ENCODE results near the gene MAT2B.

MAT2B gene

GRCh38 chr5:163505368-163506094 is at the start of gene MAT2B:
MAT2B (plus strand) TSS chr5:163505619; CDS start chr5:163505687, 68 bp downstream.
- peak; percentile 96 for DNase-seq (ENCODE audit: low spot score)

GRCh38 chr5:163456029-163456589 is 49.3 kb upstream of the MAT2B start:
- no peak for DNase-seq (ENCODE audit: low spot score)

GRCh38 chr5:163456840-163457239 is 48.6 kb upstream of the MAT2B start:
- peak; percentile 64 for DNase-seq (ENCODE audit: low spot score)

- DNase-seq (ENCODE audit: low spot score), result no peak
These were observed 46.5 kb upstream of the MAT2B start for GRCh38 chr5:163458778-163459385.

GRCh38 chr5:163459462-163459818 is 46.0 kb upstream of the MAT2B start:
- no peak for DNase-seq (ENCODE audit: low spot score)

GRCh38 chr5:163459819-163460561 is 45.4 kb upstream of the MAT2B start, which contains the start of gene NUDCD2:
NUDCD2 (minus strand) TSS chr5:163460102; CDS start chr5:163460050, 52 bp downstream.
- DNase-seq (ENCODE audit: low spot score), result peak; percentile 98

GRCh38 chr5:163460562-163461171 is 44.8 kb upstream of the MAT2B start, which contains the start of gene HMMR:
HMMR (plus strand) TSS chr5:163460632; CDS start chr5:163460693, 61 bp downstream.
- no peak for DNase-seq (ENCODE audit: low spot score)

GRCh38 chr5:163463063-163463435 is 42.4 kb upstream of the MAT2B start:
- no peak for DNase-seq (ENCODE audit: low spot score)

GRCh38 chr5:163467682-163468081 is 37.7 kb upstream of the MAT2B start:
- no peak for DNase-seq (ENCODE audit: low spot score)

GRCh38 chr5:163473635-163474243 is 31.7 kb upstream of the MAT2B start:
- no peak for DNase-seq (ENCODE audit: low spot score)

- DNase-seq (ENCODE audit: low spot score), result no peak
These were observed 30.0 kb upstream of the MAT2B start for GRCh38 chr5:163475411-163475810.

GRCh38 chr5:163478126-163478981 is 27.1 kb upstream of the MAT2B start:
- no peak for DNase-seq (ENCODE audit: low spot score)

GRCh38 chr5:163478982-163479271 is 26.5 kb upstream of the MAT2B start:
- DNase-seq (ENCODE audit: low spot score), result no peak

- no peak for DNase-seq (ENCODE audit: low spot score)
These were observed 16.2 kb upstream of the MAT2B start for GRCh38 chr5:163489055-163489744.

GRCh38 chr5:163489745-163490075 is 15.7 kb upstream of the MAT2B start:
- DNase-seq (ENCODE audit: low spot score), result no peak

- no peak for DNase-seq (ENCODE audit: low spot score)
These were observed 9.1 kb upstream of the MAT2B start for GRCh38 chr5:163496286-163496685.

GRCh38 chr5:163497315-163497714 is 8.1 kb upstream of the MAT2B start:
- no peak for DNase-seq (ENCODE audit: low spot score)

- no peak for DNase-seq (ENCODE audit: low spot score)
These were observed 6.5 kb upstream of the MAT2B start for GRCh38 chr5:163498886-163499285.

GRCh38 chr5:163502521-163502920 is 2.9 kb upstream of the MAT2B start:
- no peak for DNase-seq (ENCODE audit: low spot score)

All from globus pallidus (tissue), 1 donor.